ENCODE results near the gene ZNF524. TPM values are rescaled to one million over a fixed set of nuclear protein-coding genes. Genes with fewer than 3 reads are reported as not detected.

ZNF524 gene
- total and polyA plus RNA-seq, 9 of the 15 experiments (the other 6 are each of a cell fraction or from before 2014, with no cell fraction given): 0.08 to 15.6 (median 2.9) TPM

GRCh38 chr19:55640043-55640576, 40.0 kb downstream of the ZNF524 start (continued):
- peak; percentile 99 for TF ChIP-seq FOXP4 (CRISPR knock-in tag; IDR thresholded peaks at IDR 0.05; ENCODE audit: borderline replicate concordance)
- TF ChIP-seq ZNF561 (CRISPR knock-in tag; conservative IDR thresholded peaks at IDR 0.05): no peak
- no peak for TF ChIP-seq BRF1 (IDR thresholded peaks at IDR 0.05; ENCODE audit: borderline replicate concordance, extremely low read depth, insufficient read length)
- TF ChIP-seq TBL1XR1 (IDR thresholded peaks at IDR 0.05; ENCODE audit: low read length in 2 of 2): no peak
- peak; percentile 96 for TF ChIP-seq IRF2 (CRISPR knock-in tag; IDR thresholded peaks at IDR 0.05)
- TF ChIP-seq CGGBP1 (CRISPR knock-in tag; IDR thresholded peaks at IDR 0.05): no peak
- TF ChIP-seq MEF2A (IDR thresholded peaks at IDR 0.05; ENCODE audit: control insufficient read depth, low read depth, low read length): no peak
- TF ChIP-seq THRAP3 (IDR thresholded peaks at IDR 0.05; ENCODE audit: borderline replicate concordance): no peak
- no peak for TF ChIP-seq WHSC1 (IDR thresholded peaks at IDR 0.05; ENCODE audit: low read length)
- TF ChIP-seq ZNF212 (CRISPR knock-in tag; IDR thresholded peaks at IDR 0.05): no peak
- no peak for TF ChIP-seq SAFB2 (IDR thresholded peaks at IDR 0.05; ENCODE audit: borderline replicate concordance, low read depth, low read length, severe bottlenecking)
- TF ChIP-seq MGA (IDR thresholded peaks at IDR 0.05): peak; percentile 100
- no peak for TF ChIP-seq YY1 (IDR thresholded peaks at IDR 0.05; ENCODE audit: borderline replicate concordance in 1 of 3, control insufficient read depth in 1 of 3, extremely low read depth in 1 of 3, insufficient read depth in 3 of 3, insufficient read length in 1 of 3, insufficient replicate concordance in 2 of 3, low read depth in 1 of 3, low read length in 2 of 3)
- TF ChIP-seq CHD2 (IDR thresholded peaks at IDR 0.05; ENCODE audit: low read depth, low read length): no peak
